BE2C (cell line): ENCODE data around the gene EID3.
A peak's percentile ranks its signal among the peaks of the same experiment; 100 is the strongest.

Source experiments
- DNase-seq: peaks from one replicate; pipeline ENCODE4 v3.0.0-alpha.2; 2020
- H3K27me3 ChIP-seq: fragments of 250-450 bp; sonication (Bioruptor Pico); 2 replicates; pipeline ENCODE4 v1.5.1; 2020; ENCODE audit warnings: mild to moderate bottlenecking
- H3K36me3 ChIP-seq: fragments of 250-450 bp; sonication (Bioruptor Pico); 2 replicates; pipeline ENCODE4 v1.5.1; 2020; ENCODE audit warnings: mild to moderate bottlenecking
- H3K4me1 ChIP-seq: fragments of 250-450 bp; sonication (Bioruptor Pico); 2 replicates; pipeline ENCODE4 v1.5.1; 2020
- H3K4me3 ChIP-seq: 2 replicates; pipeline ENCODE4 v1.5.1; 2011; ENCODE audit warnings: low read depth, low read length
- H3K9me3 ChIP-seq: fragments of 250-450 bp; sonication (Bioruptor Pico); 2 replicates; pipeline ENCODE4 v1.5.1; 2020
- TF ChIP-seq, protein P1 (sequence below): IDR thresholded peaks from 2 replicates; pipeline ENCODE4 v1.5.1; 2012; ENCODE audit warnings: mild to moderate bottlenecking, low read depth, low read length

Gene EID3

DNA sequence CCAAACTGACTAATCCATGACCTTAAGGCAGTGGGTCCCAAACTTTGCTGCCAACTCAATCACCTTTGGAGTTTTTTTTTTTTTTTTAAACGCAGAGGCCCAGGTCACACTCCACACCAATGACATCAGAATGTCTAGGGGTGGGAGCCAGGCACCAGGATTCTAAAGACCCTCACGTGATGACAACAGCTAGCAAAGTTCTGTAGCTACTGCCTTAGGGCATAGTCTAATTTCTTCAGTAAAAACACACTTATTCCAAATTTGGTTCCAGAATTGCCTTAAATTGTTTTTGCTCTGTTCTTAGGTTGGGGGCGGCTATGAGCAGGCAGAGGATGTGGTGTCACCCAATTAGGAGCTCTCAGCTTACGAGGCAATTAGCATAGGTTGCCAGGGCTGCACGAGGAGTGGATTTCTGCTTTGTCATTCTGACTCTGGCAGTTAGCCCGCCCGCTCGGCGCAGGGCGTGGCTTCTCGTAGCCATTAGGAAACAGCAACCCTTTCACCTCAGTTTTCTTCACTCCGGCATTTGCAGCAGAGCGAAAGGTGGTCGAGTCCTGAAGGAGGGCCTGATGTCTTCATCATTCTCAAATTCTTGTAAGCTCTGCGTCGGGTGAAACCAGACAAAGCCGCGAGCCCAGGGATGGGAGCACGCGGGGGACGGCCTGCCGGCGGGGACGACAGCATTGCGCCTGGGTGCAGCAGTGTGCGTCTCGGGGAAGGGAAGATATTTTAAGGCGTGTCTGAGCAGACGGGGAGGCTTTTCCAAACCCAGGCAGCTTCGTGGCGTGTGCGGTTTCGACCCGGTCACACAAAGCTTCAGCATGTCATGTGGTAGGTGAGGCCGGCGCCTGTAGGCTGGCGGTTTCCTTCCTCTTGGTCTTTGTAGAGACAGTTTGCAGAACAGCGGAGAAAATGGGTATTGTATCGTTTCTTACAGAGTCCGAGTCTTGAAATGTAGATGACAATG, 16.7 kb upstream of the EID3 start:
- peak; percentile 93 for DNase-seq
- peaks cover 5% of the 10 kb centered on the region for H3K4me1 ChIP-seq
- peaks cover 16% of the 10 kb centered on the region for H3K36me3 ChIP-seq
- TF ChIP-seq, protein P1, sequence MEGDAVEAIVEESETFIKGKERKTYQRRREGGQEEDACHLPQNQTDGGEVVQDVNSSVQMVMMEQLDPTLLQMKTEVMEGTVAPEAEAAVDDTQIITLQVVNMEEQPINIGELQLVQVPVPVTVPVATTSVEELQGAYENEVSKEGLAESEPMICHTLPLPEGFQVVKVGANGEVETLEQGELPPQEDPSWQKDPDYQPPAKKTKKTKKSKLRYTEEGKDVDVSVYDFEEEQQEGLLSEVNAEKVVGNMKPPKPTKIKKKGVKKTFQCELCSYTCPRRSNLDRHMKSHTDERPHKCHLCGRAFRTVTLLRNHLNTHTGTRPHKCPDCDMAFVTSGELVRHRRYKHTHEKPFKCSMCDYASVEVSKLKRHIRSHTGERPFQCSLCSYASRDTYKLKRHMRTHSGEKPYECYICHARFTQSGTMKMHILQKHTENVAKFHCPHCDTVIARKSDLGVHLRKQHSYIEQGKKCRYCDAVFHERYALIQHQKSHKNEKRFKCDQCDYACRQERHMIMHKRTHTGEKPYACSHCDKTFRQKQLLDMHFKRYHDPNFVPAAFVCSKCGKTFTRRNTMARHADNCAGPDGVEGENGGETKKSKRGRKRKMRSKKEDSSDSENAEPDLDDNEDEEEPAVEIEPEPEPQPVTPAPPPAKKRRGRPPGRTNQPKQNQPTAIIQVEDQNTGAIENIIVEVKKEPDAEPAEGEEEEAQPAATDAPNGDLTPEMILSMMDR = no peak
- peak overlapping the region; percentile 75 for H3K4me3 ChIP-seq
- no peaks in the 10 kb centered on the region for H3K9me3 ChIP-seq
- H3K27me3 ChIP-seq = no peaks in the 10 kb centered on the region

DNA sequence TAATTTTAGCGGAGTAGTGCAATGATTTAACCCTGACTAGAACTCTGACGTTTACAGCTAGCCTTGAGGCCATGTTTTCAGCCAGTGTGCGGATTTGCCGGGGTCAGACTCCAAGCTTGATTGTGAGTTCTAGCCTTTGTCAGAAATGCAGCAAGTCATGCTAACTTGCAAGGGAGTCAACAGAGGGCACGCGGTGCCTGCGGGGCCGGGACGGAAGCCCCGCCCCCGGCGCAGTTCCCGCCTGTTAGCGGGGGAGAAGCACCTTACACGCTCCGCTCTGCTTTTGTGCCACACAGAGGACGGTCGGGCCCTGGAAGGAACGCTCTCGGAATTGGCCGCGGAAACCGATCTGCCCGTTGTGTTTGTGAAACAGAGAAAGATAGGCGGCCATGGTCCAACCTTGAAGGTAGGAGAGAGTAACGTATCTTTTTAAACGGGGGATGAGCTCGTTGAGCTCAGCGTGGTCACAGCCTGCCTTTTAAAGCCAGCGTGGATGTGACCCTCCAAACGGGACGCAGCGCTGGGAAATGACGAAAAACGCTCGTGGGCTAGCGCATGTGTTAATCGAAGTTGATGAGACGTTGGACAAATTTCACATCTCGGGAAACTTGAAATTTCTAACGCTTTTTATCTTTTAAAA, 14.8 kb upstream of the EID3 start:
- Histone ChIP-seq H3K27me3 (no peaks in the 10 kb centered on the region), H3K36me3 (peaks cover 36% of the 10 kb centered on the region), H3K4me3 (peak overlapping the region; percentile 75), H3K9me3 (no peaks in the 10 kb centered on the region), H3K4me1 (peaks cover 5% of the 10 kb centered on the region)
- DNase-seq = peak; percentile 91
- TF ChIP-seq, protein P1 = no peak

DNA sequence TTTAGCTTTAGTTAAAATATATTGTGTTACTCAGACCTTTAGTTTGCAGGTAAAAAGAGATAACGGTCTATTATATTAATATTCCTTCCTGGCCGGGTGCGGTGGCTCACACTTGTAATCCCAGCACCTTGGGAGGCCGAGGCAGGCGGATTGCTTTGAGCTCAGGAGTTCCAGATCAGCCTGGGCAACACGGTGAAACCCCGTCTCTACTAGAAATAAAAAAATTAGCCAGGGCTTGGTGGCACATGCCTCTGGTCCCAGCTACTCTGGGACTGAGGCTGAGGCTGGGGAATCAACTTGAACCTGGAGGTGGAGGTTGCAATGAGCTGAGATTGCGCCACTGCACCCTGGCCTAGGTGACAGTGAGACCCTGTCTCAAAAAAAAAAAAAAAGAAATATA, 13.2 kb upstream of the EID3 start:
- Histone ChIP-seq H3K4me1 (peaks cover 5% of the 10 kb centered on the region), H3K36me3 (peaks cover 46% of the 10 kb centered on the region), H3K27me3 (no peaks in the 10 kb centered on the region), H3K4me3 (no peak overlapping the region; the same call in none of the 2 replicates), H3K9me3 (no peaks in the 10 kb centered on the region)
- no peak for DNase-seq
- TF ChIP-seq, protein P1 = no peak

DNA sequence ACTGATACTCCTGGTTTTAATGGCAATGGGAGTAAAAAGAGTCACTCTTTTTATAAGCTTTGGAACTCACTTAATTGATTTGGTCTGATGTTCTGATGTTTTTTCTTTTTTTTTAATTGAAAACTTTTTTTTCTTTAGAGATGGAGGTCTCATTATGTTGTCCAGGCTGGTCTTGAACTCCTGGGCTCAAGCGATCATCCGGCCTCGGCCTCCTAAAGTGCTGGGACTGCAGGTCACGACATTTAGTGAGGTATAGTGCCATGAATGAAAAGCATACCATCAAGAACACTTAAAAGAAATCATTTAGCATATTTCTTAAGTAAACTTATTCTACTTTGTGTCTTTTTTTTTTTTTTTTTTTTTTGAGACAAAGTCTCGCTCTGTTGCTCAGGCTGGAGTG, 12.7 kb upstream of the EID3 start:
- Histone ChIP-seq H3K27me3 (no peaks in the 10 kb centered on the region), H3K36me3 (peaks cover 52% of the 10 kb centered on the region), H3K4me3 (no peak overlapping the region), H3K4me1 (peaks cover 5% of the 10 kb centered on the region), H3K9me3 (no peaks in the 10 kb centered on the region)
- DNase-seq = no peak
- TF ChIP-seq, protein P1 = no peak

DNA sequence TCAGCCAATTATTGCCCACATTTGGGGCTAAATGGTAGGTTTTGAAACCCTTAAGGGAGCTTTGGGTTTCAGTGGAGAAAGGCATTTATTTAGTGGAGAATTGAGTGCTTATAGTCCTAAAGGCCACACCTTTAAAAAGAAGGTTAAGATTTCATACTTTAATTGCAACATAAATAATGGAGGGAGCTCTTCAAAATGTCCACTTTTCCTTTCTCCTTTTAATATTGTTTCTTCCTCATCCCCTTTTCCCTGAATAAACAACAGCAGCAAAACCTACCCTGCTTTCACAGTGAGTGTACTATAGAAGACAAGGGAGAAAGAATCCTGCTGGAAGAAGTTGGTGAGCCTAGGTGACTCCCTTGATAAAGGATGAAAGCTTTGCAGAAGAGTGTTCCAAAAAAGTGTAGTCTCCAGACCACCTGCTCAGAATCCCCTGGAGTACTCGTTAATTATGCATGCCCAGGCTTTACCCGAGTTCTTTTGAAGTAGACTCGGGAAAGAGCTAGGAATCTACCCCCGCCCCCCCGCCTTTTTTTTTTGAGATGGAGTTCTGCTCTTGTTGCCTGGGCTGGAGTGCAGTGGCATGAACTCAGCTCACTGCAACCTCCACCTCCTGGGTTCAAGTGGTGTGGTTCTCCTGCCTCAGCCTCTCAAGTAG, 11.5 kb upstream of the EID3 start:
- TF ChIP-seq, protein P1 = no peak
- H3K27me3 ChIP-seq = no peaks in the 10 kb centered on the region
- H3K4me1 ChIP-seq = no peaks in the 10 kb centered on the region; the same call in 1 of the 2 replicates
- no peaks in the 10 kb centered on the region for H3K9me3 ChIP-seq
- no peak for DNase-seq
- no peak overlapping the region for H3K4me3 ChIP-seq
- peaks cover 62% of the 10 kb centered on the region for H3K36me3 ChIP-seq
